Cardiac muscle cell (in vitro differentiated cells and primary cell): ENCODE results near the gene MFSD12. TPM values are rescaled to one million over a fixed set of nuclear protein-coding genes. Genes with fewer than 3 reads are reported as not detected.

Source experiments
- DNase-seq, 2 donors: peaks; one replicate each; pipeline versions ENCODE4 v3.0.0 to v3.0.0-alpha.2; 2010 to 2017; ENCODE audit warnings: low read depth in 1 of 2, low spot score in 1 of 2
- H3K27ac ChIP-seq: fragments of 200-600 bp; sonication (generic); 2 replicates; pipeline ENCODE4 v1.5.1; 2016
- H3K27me3 ChIP-seq: fragments of 200-600 bp; sonication (generic); 2 replicates; pipeline ENCODE4 v1.6.0; 2016; ENCODE audit warnings: control low read depth
- H3K36me3 ChIP-seq: fragments of 200-600 bp; sonication (generic); 2 replicates; pipeline ENCODE4 v1.5.1; 2016; ENCODE audit warnings: control low read depth
- H3K4me1 ChIP-seq: fragments of 200-600 bp; sonication (generic); 2 replicates; pipeline ENCODE4 v1.8.1; 2017; ENCODE audit warnings: low read depth, mild to moderate bottlenecking, mixed run types
- H3K4me3 ChIP-seq: fragments of 200-600 bp; sonication (generic); 2 replicates; pipeline ENCODE4 v1.5.1; 2016; ENCODE audit warnings: mild to moderate bottlenecking
- H3K9me3 ChIP-seq: fragments of 200-600 bp; sonication (generic); 2 replicates; pipeline ENCODE4 v1.5.1; 2017; ENCODE audit warnings: low read depth, mild to moderate bottlenecking, control low read depth
- polyA plus RNA-seq: library from polyadenylated mRNA; unstranded; fragments of >200 nt; fragmentation: Nextera tagmentation; extraction: Ambion mirVana; gene quantifications from 2 replicates; pipeline ENCODE4 v1.2.1, GENCODE V29; 2016
- total RNA-seq: library from RNA; depleted of rRNA; stranded (reverse); fragments of >200 nt; gene quantifications from 2 replicates; pipeline ENCODE4 v1.2.3, GENCODE V29; 2016
- TF ChIP-seq, protein P1 (sequence below): IDR thresholded peaks from 2 replicates; pipeline ENCODE4 v1.5.1; 2012; ENCODE audit warnings: low read depth, mild to moderate bottlenecking, low read length

The MFSD12 gene
- total and polyA plus RNA-seq, 2 experiments from 2014 or later: 71.8 to 89.0 TPM

DNA sequence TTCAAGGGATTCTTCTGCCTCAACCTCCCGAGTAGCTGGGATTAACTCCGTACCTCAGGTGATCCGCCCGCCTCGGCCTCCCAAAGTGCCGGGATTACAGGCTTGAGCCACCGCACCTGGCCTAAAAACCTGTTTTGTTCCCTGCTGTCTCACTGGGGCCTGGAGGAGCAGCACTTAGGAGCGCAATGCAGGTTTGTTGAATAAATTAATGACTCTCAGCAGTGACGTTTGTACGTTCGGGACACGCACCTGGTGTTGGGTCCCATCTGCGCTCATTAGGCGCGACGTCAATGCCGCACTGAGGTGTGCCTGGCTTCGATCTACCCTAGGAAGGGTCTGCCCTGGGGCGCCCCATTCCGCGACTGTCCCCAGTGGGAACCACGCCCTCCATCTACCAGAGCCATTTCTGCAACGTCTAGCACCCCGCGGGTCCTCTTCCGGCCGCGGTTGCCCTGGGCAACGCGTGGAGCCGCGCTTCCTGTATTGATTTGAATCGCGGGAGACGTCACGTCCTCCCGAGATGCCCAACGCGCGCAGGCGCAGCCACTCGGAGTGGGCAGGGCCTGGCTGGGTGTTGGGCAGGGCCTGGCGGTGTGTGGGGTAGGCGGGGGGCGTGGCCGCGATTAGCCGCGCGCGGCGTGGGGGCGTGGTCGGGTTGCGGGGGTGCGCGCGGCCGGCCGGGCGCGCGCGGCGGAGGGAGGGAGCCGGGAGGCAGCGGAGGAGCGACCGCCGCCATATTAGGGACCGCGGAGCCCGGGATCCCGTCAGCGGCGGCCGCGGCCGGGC lies 51.6 kb downstream of the MFSD12 start, which contains the start of gene FZR1:
TSS of gene FZR1 (plus strand) at position 714 of the 786 bp plus-strand sequence. CDS start 16,679 bp downstream, outside the sequence.
- no peaks in the 10 kb centered on the region for H3K9me3 ChIP-seq
- TF ChIP-seq, protein P1, sequence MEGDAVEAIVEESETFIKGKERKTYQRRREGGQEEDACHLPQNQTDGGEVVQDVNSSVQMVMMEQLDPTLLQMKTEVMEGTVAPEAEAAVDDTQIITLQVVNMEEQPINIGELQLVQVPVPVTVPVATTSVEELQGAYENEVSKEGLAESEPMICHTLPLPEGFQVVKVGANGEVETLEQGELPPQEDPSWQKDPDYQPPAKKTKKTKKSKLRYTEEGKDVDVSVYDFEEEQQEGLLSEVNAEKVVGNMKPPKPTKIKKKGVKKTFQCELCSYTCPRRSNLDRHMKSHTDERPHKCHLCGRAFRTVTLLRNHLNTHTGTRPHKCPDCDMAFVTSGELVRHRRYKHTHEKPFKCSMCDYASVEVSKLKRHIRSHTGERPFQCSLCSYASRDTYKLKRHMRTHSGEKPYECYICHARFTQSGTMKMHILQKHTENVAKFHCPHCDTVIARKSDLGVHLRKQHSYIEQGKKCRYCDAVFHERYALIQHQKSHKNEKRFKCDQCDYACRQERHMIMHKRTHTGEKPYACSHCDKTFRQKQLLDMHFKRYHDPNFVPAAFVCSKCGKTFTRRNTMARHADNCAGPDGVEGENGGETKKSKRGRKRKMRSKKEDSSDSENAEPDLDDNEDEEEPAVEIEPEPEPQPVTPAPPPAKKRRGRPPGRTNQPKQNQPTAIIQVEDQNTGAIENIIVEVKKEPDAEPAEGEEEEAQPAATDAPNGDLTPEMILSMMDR: no peak
- no peaks in the 10 kb centered on the region for H3K4me1 ChIP-seq
- H3K4me3 ChIP-seq: peak within 1 kb of the TSS; percentile 98
- peak; percentile 99 for DNase-seq
- no peaks in the 10 kb centered on the region for H3K27me3 ChIP-seq
- no peaks in the 10 kb centered on the region for H3K36me3 ChIP-seq
- peak within 1 kb of the TSS; percentile 81 for H3K27ac ChIP-seq

DNA sequence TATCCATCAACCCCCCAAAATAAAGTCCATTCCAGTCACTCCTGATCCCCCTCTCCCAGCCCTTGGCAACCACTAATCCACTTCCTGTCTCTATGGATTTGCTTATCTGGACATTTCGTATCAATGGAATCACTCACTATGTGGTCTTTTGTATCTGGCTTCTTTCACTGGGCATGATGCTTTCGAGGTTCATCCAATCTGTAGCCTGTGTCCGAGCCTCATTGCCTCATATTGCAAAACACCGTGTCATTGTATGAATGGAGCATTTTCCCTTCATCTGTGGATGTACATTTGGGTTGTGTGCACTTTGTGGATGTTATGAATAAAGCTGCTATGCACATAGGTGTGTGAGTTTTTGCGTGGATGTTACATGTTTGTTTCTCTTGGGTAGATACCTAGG lies 52.7 kb downstream of the MFSD12 start:
- peak in 1 of 2 donors; percentile 39 for DNase-seq
- Histone ChIP-seq H3K4me3 (no peak overlapping the region), H3K27ac (no peak overlapping the region), H3K36me3 (no peaks in the 10 kb centered on the region), H3K9me3 (no peaks in the 10 kb centered on the region), H3K27me3 (no peaks in the 10 kb centered on the region), H3K4me1 (peaks cover under 1% of the 10 kb centered on the region)
- TF ChIP-seq, protein P1: no peak

DNA sequence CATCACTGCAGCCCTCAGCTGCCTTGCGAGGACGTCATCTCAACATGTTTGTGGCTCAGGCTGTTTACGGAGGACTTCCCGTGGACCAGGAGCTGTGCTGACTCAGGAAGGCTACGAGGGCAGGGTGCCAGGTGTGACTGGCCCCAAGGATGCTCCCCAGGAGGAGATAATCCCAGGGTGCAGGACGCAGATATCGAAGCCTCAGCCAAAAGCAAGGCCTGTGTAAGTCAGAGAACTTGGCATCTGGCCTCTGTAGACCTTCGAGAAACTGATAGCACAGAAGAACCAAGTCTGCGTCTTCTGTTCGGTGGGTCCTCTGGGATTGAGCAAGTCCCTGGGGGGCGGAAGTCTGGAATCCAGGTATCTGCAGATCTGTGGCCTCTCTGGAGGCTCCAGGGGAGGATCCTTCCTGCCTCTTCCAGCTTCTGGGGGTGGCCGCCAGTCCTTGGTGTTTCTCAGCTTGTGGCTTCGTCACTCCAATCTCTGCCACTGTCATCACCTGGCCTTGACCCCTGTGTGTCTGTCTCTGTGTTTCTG lies 54.3 kb downstream of the MFSD12 start:
- Histone ChIP-seq H3K9me3 (no peaks in the 10 kb centered on the region), H3K4me3 (no peak overlapping the region), H3K27ac (no peak overlapping the region), H3K4me1 (peaks cover 4% of the 10 kb centered on the region), H3K36me3 (no peaks in the 10 kb centered on the region), H3K27me3 (no peaks in the 10 kb centered on the region)
- peak in 1 of 2 donors; percentile 51 for DNase-seq
- TF ChIP-seq, protein P1: no peak

DNA sequence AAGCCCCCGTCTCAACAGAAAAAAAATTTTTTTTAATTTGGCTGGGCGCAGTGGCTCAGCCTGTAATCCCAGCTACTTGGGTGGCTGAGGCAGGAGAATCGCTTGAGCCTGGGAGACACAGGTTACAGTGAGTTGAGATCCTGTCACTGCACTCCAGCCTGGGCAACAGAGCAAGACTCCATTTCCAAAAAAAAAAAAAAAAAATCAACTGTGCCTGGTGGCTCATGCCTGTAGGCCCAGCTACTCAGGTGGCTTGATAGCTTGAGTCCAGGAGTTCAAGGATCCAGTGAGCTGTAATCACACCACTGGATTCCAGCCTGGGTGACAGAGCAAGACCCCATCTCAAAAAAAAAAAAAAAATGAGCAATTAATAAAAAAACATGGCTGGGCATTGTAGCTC lies 55.6 kb downstream of the MFSD12 start:
- Histone ChIP-seq H3K9me3 (no peaks in the 10 kb centered on the region), H3K36me3 (no peaks in the 10 kb centered on the region), H3K4me3 (no peak overlapping the region), H3K4me1 (peaks cover 4% of the 10 kb centered on the region), H3K27me3 (no peaks in the 10 kb centered on the region), H3K27ac (no peak overlapping the region)
- TF ChIP-seq, protein P1: no peak
- DNase-seq: no peak

DNA sequence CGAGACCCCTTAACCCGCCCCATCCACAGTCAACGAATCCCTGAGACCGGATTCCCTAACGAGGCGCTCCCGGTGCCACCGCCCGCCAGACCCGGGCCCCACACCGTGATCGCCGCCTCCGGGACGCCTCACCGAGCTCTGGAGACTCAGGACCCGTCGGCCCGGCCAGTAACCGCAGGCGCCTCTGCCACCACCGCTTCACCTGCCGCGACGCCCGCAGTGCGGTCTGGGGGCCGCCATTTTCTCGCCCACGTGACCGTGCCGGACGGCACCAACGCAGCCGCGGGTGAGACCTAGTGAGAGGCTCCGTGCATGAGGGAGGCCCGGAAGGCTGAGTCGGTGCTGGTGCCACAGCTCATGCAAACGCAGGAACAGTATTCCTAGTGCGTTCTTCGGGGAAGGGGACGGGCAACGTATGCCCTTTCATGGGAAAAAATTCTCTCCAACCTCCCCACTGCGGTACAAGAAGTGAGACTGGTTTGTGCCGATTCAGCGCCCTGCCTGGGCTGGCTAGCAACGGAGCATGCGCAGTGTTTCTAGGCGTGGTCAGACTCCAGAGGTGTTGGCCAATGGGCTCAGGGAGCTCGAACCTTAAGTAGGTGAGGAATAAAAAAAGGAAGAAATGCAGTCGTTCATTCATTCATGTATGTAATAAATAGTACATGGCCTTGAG lies 56.8 kb downstream of the MFSD12 start, which contains the start of gene DOHH:
TSS of gene DOHH (minus strand) at position 246 of the 673 bp plus-strand sequence. CDS start 3,860 bp downstream, outside the sequence.
- peak; percentile 96 to 98 for DNase-seq
- Histone ChIP-seq H3K4me1 (peaks cover 4% of the 10 kb centered on the region), H3K4me3 (peak within 1 kb of the TSS; percentile 83), H3K27ac (peak within 1 kb of the TSS; percentile 96), H3K27me3 (no peaks in the 10 kb centered on the region), H3K9me3 (no peaks in the 10 kb centered on the region), H3K36me3 (peaks cover 1% of the 10 kb centered on the region)
- TF ChIP-seq, protein P1: no peak
